PC-3 (cell line): Measurements from ENCODE around the gene MARS2. TPM values are rescaled to one million over a fixed set of nuclear protein-coding genes. Genes with fewer than 3 reads are reported as not detected.

Experiments used
- ATAC-seq: fragments of 200-7000 bp; cut with Tn5 transposase; 2 replicates; pipeline ENCODE4 v1.9.1; 2020; ENCODE audit warnings: mild to moderate bottlenecking, moderate library complexity
- BruUV-seq: library from RNA; stranded (reverse); fragments of 400-500 nt; replicated peaks from 2 replicates; lab custom pipeline; 2021; lab: Mats Ljungman, UMichigan
- CTCF ChIA-PET: fragments of 300-600 bp; sonication (Branson Sonifier 250); formaldehyde crosslinking; loops from one replicate; lab custom pipeline; 2022; ENCODE audit warnings: antibody characterized with exemption; lab: Charles Lee
- POLR2A ChIA-PET: fragments of 300-600 bp; sonication (Branson Sonifier 250); formaldehyde crosslinking; loops from one replicate; lab custom pipeline; 2022; ENCODE audit warnings: antibody characterized with exemption; ENCODE audit not compliant: unreplicated experiment; lab: Charles Lee
- DNase-seq: peaks from one replicate; pipeline ENCODE4 v3.0.0-alpha.2; 2015
- H2AFZ ChIP-seq: fragments of 300-600 bp; sonication (generic); 2 replicates; pipeline ENCODE4 v1.6.0; 2016; ENCODE audit warnings: antibody characterized with exemption, low read length
- H3F3A ChIP-seq: fragments of 300-600 bp; sonication (generic); one replicate; pipeline ENCODE4 v1.6.0; 2017; ENCODE audit warnings: antibody characterized with exemption, low read length, control low read depth, mild to moderate bottlenecking; ENCODE audit not compliant: unreplicated experiment
- H3K27ac ChIP-seq: fragments of 300-600 bp; sonication (generic); 2 replicates; pipeline ENCODE4 v1.5.1; 2016; ENCODE audit warnings: mild to moderate bottlenecking, low read length
- H3K27me3 ChIP-seq: fragments of 300-600 bp; sonication (generic); 2 replicates; pipeline ENCODE4 v1.6.1; 2016; ENCODE audit warnings: low read length, mixed read lengths
- H3K36me3 ChIP-seq: fragments of 300-600 bp; sonication (generic); 2 replicates; pipeline ENCODE4 v1.6.1; 2016; ENCODE audit warnings: low read depth, mixed run types, low read length, mixed read lengths
- H3K4me1 ChIP-seq: fragments of 300-600 bp; sonication (generic); 2 replicates; pipeline ENCODE4 v1.5.1; 2016; ENCODE audit warnings: low read length; ENCODE audit not compliant: insufficient read depth
- H3K4me2 ChIP-seq: fragments of 300-600 bp; sonication (generic); 2 replicates; pipeline ENCODE4 v1.6.0; 2016; ENCODE audit warnings: low read length
- H3K4me3 ChIP-seq: fragments of 300-600 bp; sonication (generic); 2 replicates; pipeline ENCODE4 v1.5.1; 2016; ENCODE audit warnings: mild to moderate bottlenecking, low read length, mixed read lengths
- H3K79me2 ChIP-seq: fragments of 300-600 bp; sonication (generic); 2 replicates; pipeline ENCODE4 v1.6.1; 2017; ENCODE audit warnings: low read length, mixed read lengths
- H3K9ac ChIP-seq: fragments of 300-600 bp; sonication (generic); 2 replicates; pipeline ENCODE4 v1.6.0; 2016; ENCODE audit warnings: mild to moderate bottlenecking, low read length
- H3K9me2 ChIP-seq: fragments of 300-600 bp; sonication (generic); replicated peaks from 2 replicates; pipeline ENCODE4 v1.6.1; 2016; ENCODE audit warnings: mixed run types, low read length, mixed read lengths
- H3K9me3 ChIP-seq: fragments of 300-600 bp; sonication (generic); 2 replicates; pipeline ENCODE4 v1.6.1; 2016; ENCODE audit warnings: low read length, mixed read lengths
- H4K20me1 ChIP-seq: fragments of 300-600 bp; sonication (generic); 2 replicates; pipeline ENCODE4 v1.6.1; 2016; ENCODE audit warnings: low read length, mixed read lengths
- EZH2 ChIP-seq: fragments of 300-600 bp; sonication (generic); IDR thresholded peaks from one replicate; pipeline ENCODE4 v1.6.1; 2017; ENCODE audit warnings: antibody characterized with exemption, mild to moderate bottlenecking, low read length; ENCODE audit not compliant: unreplicated experiment
- EZH2phosphoT487 ChIP-seq: fragments of 300-600 bp; sonication (generic); IDR thresholded peaks from 2 replicates; pipeline ENCODE4 v1.6.1; 2018; ENCODE audit warnings: mild to moderate bottlenecking, antibody characterized with exemption, low read length, borderline replicate concordance
- intact Hi-C: fragments of 100-400 bp; cut with micrococcal nuclease; formaldehyde crosslinking; loops from 2 replicates; pipeline ENCODE4 v1.9.0; 2023
- total RNA-seq: library from RNA; depleted of rRNA; stranded (reverse); fragments of >200 nt; gene quantifications from 2 replicates; pipeline ENCODE4 v1.2.3, GENCODE V29; 2014
- TF ChIP-seq, protein P1 (sequence below): fragments of 300-600 bp; sonication (generic); conservative IDR thresholded peaks from 2 replicates; pipeline ENCODE4 v1.5.1; 2017; ENCODE audit warnings: antibody characterized with exemption, low read depth, mild to moderate bottlenecking, low read length

Gene MARS2
- total RNA-seq, 1 experiment from 2014 or later = 8.3 TPM

DNA sequence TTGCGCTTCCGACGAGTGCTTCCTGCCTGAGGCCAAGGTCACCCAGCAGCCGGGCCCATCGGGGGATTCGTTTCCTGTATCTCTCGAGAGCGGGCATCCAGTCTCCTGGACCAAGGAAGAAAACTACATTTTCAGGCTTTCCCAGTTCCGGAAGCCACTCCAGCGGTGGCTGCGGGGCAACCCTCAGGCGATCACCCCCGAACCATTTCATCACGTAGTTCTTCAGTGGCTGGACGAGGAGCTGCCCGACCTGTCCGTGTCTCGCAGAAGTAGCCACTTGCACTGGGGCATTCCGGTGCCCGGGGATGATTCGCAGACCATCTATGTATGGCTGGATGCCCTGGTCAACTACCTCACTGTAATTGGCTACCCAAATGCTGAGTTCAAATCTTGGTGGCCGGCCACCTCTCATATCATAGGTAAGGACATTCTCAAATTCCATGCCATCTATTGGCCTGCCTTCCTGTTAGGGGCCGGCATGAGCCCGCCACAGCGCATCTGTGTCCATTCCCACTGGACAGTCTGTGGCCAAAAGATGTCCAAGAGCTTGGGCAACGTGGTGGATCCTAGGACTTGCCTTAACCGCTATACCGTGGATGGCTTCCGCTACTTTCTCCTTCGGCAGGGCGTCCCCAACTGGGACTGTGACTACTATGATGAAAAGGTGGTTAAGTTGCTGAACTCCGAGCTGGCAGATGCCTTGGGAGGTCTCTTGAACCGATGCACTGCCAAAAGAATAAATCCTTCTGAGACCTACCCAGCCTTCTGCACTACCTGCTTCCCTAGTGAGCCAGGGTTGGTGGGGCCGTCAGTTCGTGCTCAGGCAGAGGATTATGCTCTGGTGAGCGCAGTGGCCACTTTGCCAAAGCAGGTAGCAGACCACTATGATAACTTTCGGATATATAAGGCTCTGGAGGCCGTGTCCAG lies 1.0 kb downstream of the MARS2 start:
- Histone ChIP-seq H3K27ac (no peak overlapping the region; the same call in 1 of the 2 replicates), H3K9me2 (no peaks in the 10 kb centered on the region), H2AFZ (peak overlapping the region; percentile 84), H3K9me3 (no peaks in the 10 kb centered on the region), H3K36me3 (peaks cover 6% of the 10 kb centered on the region; the same call in 1 of the 2 replicates), H3K4me1 (peaks cover 14% of the 10 kb centered on the region), H4K20me1 (peaks cover 42% of the 10 kb centered on the region), H3K27me3 (no peaks in the 10 kb centered on the region), H3K4me3 (peak overlapping the region; percentile 91), H3K9ac (peak overlapping the region; percentile 89), H3K79me2 (peaks cover 57% of the 10 kb centered on the region), H3F3A (no peaks in the 10 kb centered on the region), H3K4me2 (peak overlapping the region; percentile 99)
- ATAC-seq = peak; percentile 8
- intact Hi-C loops = loop anchor here (1.0 to 10.0 kb wide), 5 partner anchors 94 to 549 kb away; partner anchors contain the start of genes MOB4 and SF3B1
- TF ChIP-seq EZH2 = no peak
- TF ChIP-seq, protein P1, sequence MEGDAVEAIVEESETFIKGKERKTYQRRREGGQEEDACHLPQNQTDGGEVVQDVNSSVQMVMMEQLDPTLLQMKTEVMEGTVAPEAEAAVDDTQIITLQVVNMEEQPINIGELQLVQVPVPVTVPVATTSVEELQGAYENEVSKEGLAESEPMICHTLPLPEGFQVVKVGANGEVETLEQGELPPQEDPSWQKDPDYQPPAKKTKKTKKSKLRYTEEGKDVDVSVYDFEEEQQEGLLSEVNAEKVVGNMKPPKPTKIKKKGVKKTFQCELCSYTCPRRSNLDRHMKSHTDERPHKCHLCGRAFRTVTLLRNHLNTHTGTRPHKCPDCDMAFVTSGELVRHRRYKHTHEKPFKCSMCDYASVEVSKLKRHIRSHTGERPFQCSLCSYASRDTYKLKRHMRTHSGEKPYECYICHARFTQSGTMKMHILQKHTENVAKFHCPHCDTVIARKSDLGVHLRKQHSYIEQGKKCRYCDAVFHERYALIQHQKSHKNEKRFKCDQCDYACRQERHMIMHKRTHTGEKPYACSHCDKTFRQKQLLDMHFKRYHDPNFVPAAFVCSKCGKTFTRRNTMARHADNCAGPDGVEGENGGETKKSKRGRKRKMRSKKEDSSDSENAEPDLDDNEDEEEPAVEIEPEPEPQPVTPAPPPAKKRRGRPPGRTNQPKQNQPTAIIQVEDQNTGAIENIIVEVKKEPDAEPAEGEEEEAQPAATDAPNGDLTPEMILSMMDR = no peak
- no peak for TF ChIP-seq EZH2phosphoT487
- no TSS peak for BruUV-seq
- peak; percentile 17 for DNase-seq
- CTCF ChIA-PET = interaction anchor here (0.5 kb wide), 1 partner anchor 934 kb away, joined by 3 read pairs; no protein-coding TSS in a partner anchor
- POLR2A ChIA-PET = no interaction called here

DNA sequence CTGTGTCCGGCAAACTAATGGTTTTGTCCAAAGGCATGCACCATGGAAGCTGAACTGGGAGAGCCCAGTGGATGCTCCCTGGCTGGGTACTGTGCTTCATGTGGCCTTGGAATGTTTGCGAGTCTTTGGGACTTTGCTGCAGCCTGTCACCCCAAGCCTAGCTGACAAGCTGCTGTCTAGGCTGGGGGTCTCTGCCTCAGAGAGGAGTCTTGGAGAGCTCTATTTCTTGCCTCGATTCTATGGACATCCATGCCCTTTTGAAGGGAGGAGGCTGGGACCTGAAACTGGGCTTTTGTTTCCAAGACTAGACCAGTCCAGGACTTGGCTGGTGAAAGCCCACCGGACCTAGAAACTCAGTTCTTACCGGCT lies 1.7 kb downstream of the MARS2 start:
- CTCF ChIA-PET = interaction anchor here (0.5 kb wide), 1 partner anchor 934 kb away, joined by 3 read pairs; no protein-coding TSS in a partner anchor
- no peak for DNase-seq
- no peak overlapping the region for H2AFZ ChIP-seq
- H3K9me3 ChIP-seq = no peaks in the 10 kb centered on the region
- peak overlapping the region; percentile 99 for H3K4me2 ChIP-seq
- no peak overlapping the region for H3K27ac ChIP-seq
- intact Hi-C loops = loop anchor here (1.0 to 10.0 kb wide), 6 partner anchors 71 to 550 kb away; partner anchors contain the start of genes MOB4 and SF3B1
- H3K27me3 ChIP-seq = no peaks in the 10 kb centered on the region
- peak overlapping the region; percentile 89 for H3K9ac ChIP-seq
- H3K36me3 ChIP-seq = peaks cover 12% of the 10 kb centered on the region
- no TSS peak for BruUV-seq
- ATAC-seq = peak; percentile 2; the same call in 1 of the 2 replicates
- H3F3A ChIP-seq = no peaks in the 10 kb centered on the region
- no peak for TF ChIP-seq EZH2
- TF ChIP-seq, protein P1 = no peak
- TF ChIP-seq EZH2phosphoT487 = no peak
- H3K4me3 ChIP-seq = peak overlapping the region; percentile 91
- H3K4me1 ChIP-seq = peaks cover 14% of the 10 kb centered on the region
- H4K20me1 ChIP-seq = peaks cover 42% of the 10 kb centered on the region
- peaks cover 63% of the 10 kb centered on the region for H3K79me2 ChIP-seq
- POLR2A ChIA-PET = no interaction called here
- no peaks in the 10 kb centered on the region for H3K9me2 ChIP-seq
